H9 (cell line): Measurements from ENCODE around the gene CAMSAP2. TPM values are rescaled to one million over a fixed set of nuclear protein-coding genes. Genes with fewer than 3 reads are reported as not detected.

ENCODE experiments used
- DNase-seq: peaks from one replicate; pipeline ENCODE4 v3.0.0-alpha.2; 2017
- H2AFZ ChIP-seq: one replicate; pipeline ENCODE4 v1.6.1; 2013; ENCODE audit warnings: mild to moderate bottlenecking, low read length, control low read depth, moderate library complexity
- H2AK5ac ChIP-seq: 2 replicates; pipeline ENCODE4 v1.6.1; 2013; ENCODE audit warnings: low read length, control low read depth, mixed read lengths; ENCODE audit not compliant: insufficient read length
- H2BK120ac ChIP-seq: one replicate; pipeline ENCODE4 v1.6.1; 2013; ENCODE audit warnings: low read depth, mild to moderate bottlenecking, low read length, control low read depth, inconsistent platforms; ENCODE audit not compliant: poor library complexity, severe bottlenecking
- H2BK12ac ChIP-seq: 2 replicates; pipeline ENCODE4 v1.6.1; 2013; ENCODE audit warnings: low read length, control low read depth, mixed read lengths, low read depth; ENCODE audit not compliant: insufficient read length
- H2BK15ac ChIP-seq: 2 replicates; pipeline ENCODE4 v1.6.1; 2013; ENCODE audit warnings: low read depth, low read length, control low read depth
- H2BK20ac ChIP-seq: one replicate; pipeline ENCODE4 v1.6.1; 2013; ENCODE audit warnings: low read depth, mild to moderate bottlenecking, low read length, control low read depth, inconsistent platforms; ENCODE audit not compliant: poor library complexity, severe bottlenecking
- H2BK5ac ChIP-seq: 2 replicates; pipeline ENCODE4 v1.6.1; 2013; ENCODE audit warnings: low read length, control low read depth, mixed read lengths; ENCODE audit not compliant: insufficient read length
- H3K14ac ChIP-seq: 2 replicates; pipeline ENCODE4 v1.6.1; 2013; ENCODE audit warnings: low read length, control low read depth; ENCODE audit not compliant: insufficient read depth
- H3K18ac ChIP-seq: 2 replicates; pipeline ENCODE4 v1.6.1; 2013; ENCODE audit warnings: low read depth, mild to moderate bottlenecking, mixed read lengths, low read length, control low read depth; ENCODE audit not compliant: insufficient read length
- H3K23ac ChIP-seq: 2 replicates; pipeline ENCODE4 v1.6.1; 2013; ENCODE audit warnings: low read length, control low read depth, mixed read lengths, low read depth; ENCODE audit not compliant: insufficient read length
- H3K23me2 ChIP-seq: 2 replicates; pipeline ENCODE4 v1.6.1; 2013; ENCODE audit warnings: low read depth, mild to moderate bottlenecking, mixed read lengths, low read length, control low read depth; ENCODE audit not compliant: insufficient read length, poor library complexity, severe bottlenecking
- H3K27ac ChIP-seq: 2 replicates; pipeline ENCODE4 v1.5.1; 2013; ENCODE audit warnings: low read length, control low read depth, mixed read lengths, low read depth; ENCODE audit not compliant: insufficient read length
- H3K27me3 ChIP-seq: 2 replicates; pipeline ENCODE4 v1.6.1; 2013; ENCODE audit warnings: low read length, control low read depth, inconsistent platforms; ENCODE audit not compliant: insufficient read depth
- H3K4ac ChIP-seq: 2 replicates; pipeline ENCODE4 v1.6.1; 2013; ENCODE audit warnings: low read depth, mild to moderate bottlenecking, control low read depth, inconsistent platforms, low read length, moderate library complexity
- H3K4me1 ChIP-seq: 2 replicates; pipeline ENCODE4 v1.6.1; 2013; ENCODE audit warnings: low read length, control low read depth, inconsistent platforms; ENCODE audit not compliant: insufficient read depth
- H3K4me2 ChIP-seq: 2 replicates; pipeline ENCODE4 v1.6.1; 2013; ENCODE audit warnings: low read length, control low read depth, mixed read lengths; ENCODE audit not compliant: insufficient read length, insufficient read depth
- H3K56ac ChIP-seq: 2 replicates; pipeline ENCODE4 v1.6.1; 2013; ENCODE audit warnings: low read depth, mild to moderate bottlenecking, mixed read lengths, low read length, control low read depth; ENCODE audit not compliant: insufficient read length
- H3K79me1 ChIP-seq: 2 replicates; pipeline ENCODE4 v1.6.1; 2013; ENCODE audit warnings: low read depth, mild to moderate bottlenecking, moderate library complexity, low read length, control low read depth, inconsistent platforms; ENCODE audit not compliant: insufficient read depth, poor library complexity, severe bottlenecking
- H3K79me2 ChIP-seq: 2 replicates; pipeline ENCODE4 v1.6.1; 2013; ENCODE audit warnings: low read length, control low read depth, inconsistent platforms; ENCODE audit not compliant: insufficient read depth
- H3K9ac ChIP-seq: 2 replicates; pipeline ENCODE4 v1.6.1; 2013; ENCODE audit warnings: low read length, control low read depth, mixed read lengths; ENCODE audit not compliant: insufficient read length; ENCODE audit errors: extremely low read depth
- H3K9me3 ChIP-seq: one replicate; pipeline ENCODE4 v1.6.1; 2013; ENCODE audit warnings: low read depth, low read length, inconsistent platforms; ENCODE audit not compliant: control insufficient read depth
- H3T11ph ChIP-seq: one replicate; pipeline ENCODE4 v1.6.1; 2013; ENCODE audit warnings: mild to moderate bottlenecking, low read length, control low read depth, inconsistent platforms
- H4K20me1 ChIP-seq: one replicate; pipeline ENCODE4 v1.6.1; 2013; ENCODE audit not compliant: control insufficient read depth, insufficient read length, insufficient read depth
- H4K5ac ChIP-seq: 2 replicates; pipeline ENCODE4 v1.6.1; 2013; ENCODE audit warnings: low read depth, mild to moderate bottlenecking, mixed read lengths, low read length, control low read depth; ENCODE audit not compliant: insufficient read length
- H4K8ac ChIP-seq: replicated peaks from 2 replicates; pipeline ENCODE4 v1.6.1; 2013; ENCODE audit warnings: low read length, control low read depth, mixed read lengths, low read depth; ENCODE audit not compliant: insufficient read length
- H4K91ac ChIP-seq: 2 replicates; pipeline ENCODE4 v1.6.1; 2013; ENCODE audit warnings: low read depth, mild to moderate bottlenecking, moderate library complexity, mixed read lengths, low read length, control low read depth; ENCODE audit not compliant: insufficient read length
- H3K27ac Mint-ChIP-seq, 3 experiments: 2 replicates in 2 of 3; 3 replicates in 1 of 3; pipeline ENCODE4 v1.8.0; 2020 to 2021; ENCODE audit warnings: mixed read lengths in 3 of 3, mild to moderate bottlenecking in 1 of 3, moderate library complexity in 1 of 3
- H3K27me3 Mint-ChIP-seq: 2 replicates; pipeline ENCODE4 v1.8.0; 2021; ENCODE audit warnings: low read depth, mild to moderate bottlenecking, moderate library complexity, mixed read lengths
- H3K36me3 Mint-ChIP-seq, 3 experiments: 2 replicates in 2 of 3; 3 replicates in 1 of 3; pipeline ENCODE4 v1.8.0; 2020 to 2021; ENCODE audit warnings: low read depth in 3 of 3, mixed read lengths in 3 of 3; ENCODE audit not compliant: insufficient read depth in 1 of 3
- H3K4me1 Mint-ChIP-seq, 2 experiments: 2 replicates each; pipeline ENCODE4 v1.8.0; 2020; ENCODE audit warnings: mixed read lengths in 2 of 2
- H3K4me3 Mint-ChIP-seq, 2 experiments: 2 replicates in 1 of 2; 3 replicates in 1 of 2; pipeline ENCODE4 v1.8.0; 2020 to 2021; ENCODE audit warnings: mild to moderate bottlenecking in 2 of 2, mixed read lengths in 2 of 2, moderate library complexity in 1 of 2
- H3K9me3 Mint-ChIP-seq, 2 experiments: 2 replicates in 1 of 2; 3 replicates in 1 of 2; pipeline ENCODE4 v1.8.0; 2020; ENCODE audit warnings: mild to moderate bottlenecking in 2 of 2, mixed read lengths in 2 of 2, moderate library complexity in 1 of 2
- WGBS: extraction: QIAGEN DNeasy Blood & Tissue Kit; methylation state at CpG from one replicate; pipeline ENCODE4 v1.1.7; 2013; ENCODE audit warnings: missing lambda C conversion rate, low lambda C conversion rate, mixed read lengths; ENCODE audit not compliant: insufficient read length; ENCODE audit errors: extremely low coverage; 5-methylcytosine and 5-hydroxymethylcytosine counted together
- total RNA-seq: library from RNA; stranded (reverse); gene quantifications from 2 replicates; pipeline ENCODE4 v1.2.1, GENCODE V29; 2021
- TF ChIP-seq, protein P1 (sequence below): fragments of 200-600 bp; sonication (generic); conservative IDR thresholded peaks from 3 replicates; pipeline ENCODE4 v1.8.0; 2021; ENCODE audit warnings: antibody characterized with exemption, mild to moderate bottlenecking

Gene CAMSAP2
- total RNA-seq, 1 experiment from 2014 or later: 33.7 TPM

DNA sequence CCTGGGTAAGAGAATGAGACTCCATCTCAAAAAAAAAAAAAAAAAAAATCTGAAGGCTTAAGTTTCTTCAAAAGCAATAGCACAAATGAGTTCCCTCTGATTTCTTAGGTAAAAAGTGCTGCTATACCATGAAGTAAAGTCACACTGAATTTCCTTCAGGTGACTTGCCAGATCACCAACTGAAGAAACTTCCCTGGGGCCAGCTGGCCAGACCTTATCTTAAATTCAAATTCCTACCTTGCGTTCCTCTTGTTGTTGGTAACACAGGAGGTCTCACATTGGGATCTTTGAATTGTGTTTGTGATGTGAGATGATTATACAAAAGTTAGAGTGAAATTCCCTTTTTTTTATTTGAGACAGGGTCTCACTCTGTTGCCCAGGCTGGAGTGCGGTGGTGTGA is 167.8 kb downstream of the CAMSAP2 start:
- no peak overlapping the region for H2AFZ ChIP-seq

More for the DNA sequence above, 167.8 kb downstream of the CAMSAP2 start:
- no peaks in the 10 kb centered on the region for H3K23me2 ChIP-seq
- Mint-ChIP-seq H3K9me3 (no peaks in the 10 kb centered on the region), H3K27me3 (no peaks in the 10 kb centered on the region), H3K36me3 (peaks cover 35 to 70% (median 56%) of the 10 kb centered on the region in 3 experiments; a peak in 6 of 7 replicates), H3K4me1 (no peaks in the 10 kb centered on the region), H3K27ac (peak overlapping the region in 1 of 3 experiments; percentile 28; a peak in 1 of 7 replicates), H3K4me3 (no peak overlapping the region)
- no peak overlapping the region for H3K14ac ChIP-seq
- no peak for DNase-seq
- H2BK15ac ChIP-seq: no peak overlapping the region
- no peaks in the 10 kb centered on the region for H4K20me1 ChIP-seq
- H3K4me1 ChIP-seq: no peaks in the 10 kb centered on the region
- no peak overlapping the region for H3K27ac ChIP-seq
- no CpG with 5 or more reads among the region's 2 CpGs for WGBS
- no peak overlapping the region for H2BK20ac ChIP-seq
- no peak overlapping the region for H4K8ac ChIP-seq
- H3K9ac ChIP-seq: no peak overlapping the region
- TF ChIP-seq, protein P1, sequence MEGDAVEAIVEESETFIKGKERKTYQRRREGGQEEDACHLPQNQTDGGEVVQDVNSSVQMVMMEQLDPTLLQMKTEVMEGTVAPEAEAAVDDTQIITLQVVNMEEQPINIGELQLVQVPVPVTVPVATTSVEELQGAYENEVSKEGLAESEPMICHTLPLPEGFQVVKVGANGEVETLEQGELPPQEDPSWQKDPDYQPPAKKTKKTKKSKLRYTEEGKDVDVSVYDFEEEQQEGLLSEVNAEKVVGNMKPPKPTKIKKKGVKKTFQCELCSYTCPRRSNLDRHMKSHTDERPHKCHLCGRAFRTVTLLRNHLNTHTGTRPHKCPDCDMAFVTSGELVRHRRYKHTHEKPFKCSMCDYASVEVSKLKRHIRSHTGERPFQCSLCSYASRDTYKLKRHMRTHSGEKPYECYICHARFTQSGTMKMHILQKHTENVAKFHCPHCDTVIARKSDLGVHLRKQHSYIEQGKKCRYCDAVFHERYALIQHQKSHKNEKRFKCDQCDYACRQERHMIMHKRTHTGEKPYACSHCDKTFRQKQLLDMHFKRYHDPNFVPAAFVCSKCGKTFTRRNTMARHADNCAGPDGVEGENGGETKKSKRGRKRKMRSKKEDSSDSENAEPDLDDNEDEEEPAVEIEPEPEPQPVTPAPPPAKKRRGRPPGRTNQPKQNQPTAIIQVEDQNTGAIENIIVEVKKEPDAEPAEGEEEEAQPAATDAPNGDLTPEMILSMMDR: no peak
- H3K23ac ChIP-seq: no peak overlapping the region
- no peak overlapping the region for H3K18ac ChIP-seq
- no peak overlapping the region for H3K56ac ChIP-seq
- H3K79me1 ChIP-seq: no peaks in the 10 kb centered on the region
- H4K91ac ChIP-seq: no peak overlapping the region
- H2BK12ac ChIP-seq: no peak overlapping the region
- H3K79me2 ChIP-seq: no peaks in the 10 kb centered on the region
- H2BK5ac ChIP-seq: no peak overlapping the region
- H3K4me2 ChIP-seq: no peak overlapping the region
- H3K4ac ChIP-seq: no peak overlapping the region
- H4K5ac ChIP-seq: no peak overlapping the region
- no peaks in the 10 kb centered on the region for H3K27me3 ChIP-seq
- H2BK120ac ChIP-seq: no peak overlapping the region
- no peak overlapping the region for H3T11ph ChIP-seq
- H3K9me3 ChIP-seq: no peaks in the 10 kb centered on the region
- no peak overlapping the region for H2AK5ac ChIP-seq
